ENCODE data around the gene GID8.

Gene GID8

GRCh38 chr20:62908971-62909791 lies 28.8 kb upstream of the GID8 start:
- H3K4me2 ChIP-seq: peak overlapping the region; percentile 61
- H3K4me1 ChIP-seq (ENCODE audit: low read depth, poor library complexity, severe bottlenecking): peaks cover 71% of the 10 kb centered on the region
- no peak overlapping the region; the same call in 1 of the 2 replicates for H3K9ac ChIP-seq
- no peak overlapping the region for H2AFZ ChIP-seq (ENCODE audit: low read depth)
- H3K27ac ChIP-seq: peak overlapping the region; percentile 41; the same call in 1 of the 2 replicates
- H3K27me3 ChIP-seq (ENCODE audit: insufficient read depth, low read depth): no peaks in the 10 kb centered on the region
- peaks cover 22% of the 10 kb centered on the region; the same call in 1 of the 2 replicates for H3K36me3 ChIP-seq (ENCODE audit: insufficient read depth)
- peaks cover 44% of the 10 kb centered on the region for H4K20me1 ChIP-seq (ENCODE audit: insufficient read depth)
- peaks cover 51% of the 10 kb centered on the region for H3K79me2 ChIP-seq (ENCODE audit: insufficient read depth, low read depth)
- H3K4me3 ChIP-seq (IDR thresholded peaks at IDR 0.05; ENCODE audit: insufficient read depth, low read depth, low read length): no peak overlapping the region
- no peak for TF ChIP-seq CTCF (conservative IDR thresholded peaks at IDR 0.05; ENCODE audit: low read depth, low read length)

GRCh38 chr20:62910217-62910766 lies 27.7 kb upstream of the GID8 start:
- H3K4me1 ChIP-seq (ENCODE audit: low read depth, poor library complexity, severe bottlenecking): peaks cover 80% of the 10 kb centered on the region
- peak overlapping the region; percentile 41; the same call in 1 of the 2 replicates for H3K27ac ChIP-seq
- no peak overlapping the region for H3K9ac ChIP-seq
- no peak overlapping the region for H3K4me3 ChIP-seq (IDR thresholded peaks at IDR 0.05; ENCODE audit: insufficient read depth, low read depth, low read length)
- no peaks in the 10 kb centered on the region for H3K27me3 ChIP-seq (ENCODE audit: insufficient read depth, low read depth)
- H3K36me3 ChIP-seq (ENCODE audit: insufficient read depth): peaks cover 24% of the 10 kb centered on the region; the same call in 1 of the 2 replicates
- peaks cover 62% of the 10 kb centered on the region for H3K79me2 ChIP-seq (ENCODE audit: insufficient read depth, low read depth)
- TF ChIP-seq CTCF (conservative IDR thresholded peaks at IDR 0.05; ENCODE audit: low read depth, low read length): no peak
- peaks cover 53% of the 10 kb centered on the region for H4K20me1 ChIP-seq (ENCODE audit: insufficient read depth)
- H2AFZ ChIP-seq (ENCODE audit: low read depth): no peak overlapping the region
- H3K4me2 ChIP-seq: peak overlapping the region; percentile 61

- peaks cover 24% of the 10 kb centered on the region; the same call in 1 of the 2 replicates for H3K36me3 ChIP-seq (ENCODE audit: insufficient read depth)
- peaks cover 87% of the 10 kb centered on the region for H3K4me1 ChIP-seq (ENCODE audit: low read depth, poor library complexity, severe bottlenecking)
- no peak overlapping the region for H3K9ac ChIP-seq
- peak overlapping the region; percentile 61 for H3K4me2 ChIP-seq
- H3K27ac ChIP-seq: peak overlapping the region; percentile 41; the same call in 1 of the 2 replicates
- H3K4me3 ChIP-seq (IDR thresholded peaks at IDR 0.05; ENCODE audit: insufficient read depth, low read depth, low read length): no peak overlapping the region
- H3K27me3 ChIP-seq (ENCODE audit: insufficient read depth, low read depth): no peaks in the 10 kb centered on the region
- H2AFZ ChIP-seq (ENCODE audit: low read depth): no peak overlapping the region
- TF ChIP-seq CTCF (conservative IDR thresholded peaks at IDR 0.05; ENCODE audit: low read depth, low read length): no peak
- peaks cover 59% of the 10 kb centered on the region for H4K20me1 ChIP-seq (ENCODE audit: insufficient read depth)
- H3K79me2 ChIP-seq (ENCODE audit: insufficient read depth, low read depth): peaks cover 69% of the 10 kb centered on the region
Measured at GRCh38 chr20:62910777-62911497, 27.0 kb upstream of the GID8 start.

- Histone ChIP-seq H2AFZ (ENCODE audit: low read depth) (no peak overlapping the region), H3K27me3 (ENCODE audit: insufficient read depth, low read depth) (no peaks in the 10 kb centered on the region; the same call in 1 of the 2 replicates), H3K4me3 (IDR thresholded peaks at IDR 0.05; ENCODE audit: insufficient read depth, low read depth, low read length) (no peak overlapping the region), H3K36me3 (ENCODE audit: insufficient read depth) (peaks cover 23% of the 10 kb centered on the region; the same call in 1 of the 2 replicates), H3K9ac (no peak overlapping the region), H3K79me2 (ENCODE audit: insufficient read depth, low read depth) (peaks cover 74% of the 10 kb centered on the region), H3K4me1 (ENCODE audit: low read depth, poor library complexity, severe bottlenecking) (peaks cover 95% of the 10 kb centered on the region), H3K4me2 (peak overlapping the region; percentile 4; the same call in 1 of the 2 replicates), H3K27ac (no peak overlapping the region), H4K20me1 (ENCODE audit: insufficient read depth) (peaks cover 68% of the 10 kb centered on the region)
- no peak for TF ChIP-seq CTCF (conservative IDR thresholded peaks at IDR 0.05; ENCODE audit: low read depth, low read length)
Measured at GRCh38 chr20:62911701-62912280, 26.2 kb upstream of the GID8 start.
